HG03469 (cell line): ENCODE results near the gene MYT1.

Experiments
- ATAC-seq: cut with Tn5 transposase; IDR thresholded peaks from one replicate; pipeline ENCODE4 v1.9.1; 2021; ENCODE audit warnings: mild to moderate bottlenecking, moderate library complexity, moderate number of reproducible peaks; ENCODE audit not compliant: unreplicated experiment

MYT1 gene

GRCh38 chr20:64212755-64213154 lies 48.5 kb downstream of the MYT1 start:
- no peak for ATAC-seq

GRCh38 chr20:64214113-64214512 lies 49.9 kb downstream of the MYT1 start:
- no peak for ATAC-seq

- ATAC-seq: no peak
Measured at GRCh38 chr20:64214952-64215351, 50.7 kb downstream of the MYT1 start.

GRCh38 chr20:64216036-64216435 lies 51.8 kb downstream of the MYT1 start:
- no peak for ATAC-seq

GRCh38 chr20:64216910-64217309 lies 52.7 kb downstream of the MYT1 start:
- ATAC-seq: no peak

- no peak for ATAC-seq
Measured at GRCh38 chr20:64217539-64218221, 53.4 kb downstream of the MYT1 start.

- no peak for ATAC-seq
Measured at GRCh38 chr20:64219202-64219601, 55.0 kb downstream of the MYT1 start.

- no peak for ATAC-seq
Measured at GRCh38 chr20:64219730-64220129, 55.5 kb downstream of the MYT1 start.

GRCh38 chr20:64220420-64220819 lies 56.2 kb downstream of the MYT1 start:
- ATAC-seq: no peak

GRCh38 chr20:64220891-64221527 lies 56.8 kb downstream of the MYT1 start:
- ATAC-seq: no peak

- no peak for ATAC-seq
Measured at GRCh38 chr20:64222291-64222735, 58.1 kb downstream of the MYT1 start.

GRCh38 chr20:64222851-64223525 lies 58.7 kb downstream of the MYT1 start:
- no peak for ATAC-seq

GRCh38 chr20:64223526-64224067 lies 59.3 kb downstream of the MYT1 start:
- ATAC-seq: no peak

GRCh38 chr20:64224351-64225170 lies 60.3 kb downstream of the MYT1 start:
- no peak for ATAC-seq

GRCh38 chr20:64225171-64225595 lies 60.9 kb downstream of the MYT1 start:
- ATAC-seq: no peak

GRCh38 chr20:64225828-64226598 lies 61.8 kb downstream of the MYT1 start:
- ATAC-seq: no peak

GRCh38 chr20:64226686-64227580 lies 62.7 kb downstream of the MYT1 start:
- no peak for ATAC-seq

- ATAC-seq: no peak
Measured at GRCh38 chr20:64228086-64228653, 63.9 kb downstream of the MYT1 start.
